C4-2B (cell line): Measurements from ENCODE around the gene PRMT9.

Experiments
- CTCF ChIP-seq: fragments of 450-650 bp; conservative IDR thresholded peaks from 2 replicates; pipeline ENCODE4 v1.5.1; 2017; ENCODE audit warnings: mild to moderate bottlenecking
- ZFX ChIP-seq: fragments of 450-650 bp; IDR thresholded peaks from 2 replicates; pipeline ENCODE4 v1.6.1; 2017

GRCh38 chr4:147617841-147618691 is 65.9 kb downstream of the PRMT9 start:
- no peak for TF ChIP-seq CTCF
- no peak for TF ChIP-seq ZFX
